KMS-11 (cell line): ENCODE results near the gene DIAPH2.

Experiments used
- H2AFZ ChIP-seq: fragments of 200-600 bp; sonication (generic); 2 replicates; pipeline ENCODE4 v1.6.1; 2016; ENCODE audit warnings: antibody characterized with exemption, mixed run types, low read depth
- H3K27ac ChIP-seq: fragments of 200-600 bp; sonication (generic); 2 replicates; pipeline ENCODE4 v1.6.1; 2016; ENCODE audit warnings: mild to moderate bottlenecking, mixed run types
- H3K27me3 ChIP-seq: fragments of 200-600 bp; sonication (generic); 2 replicates; pipeline ENCODE4 v1.6.1; 2017; ENCODE audit warnings: mild to moderate bottlenecking, low read depth, mixed run types, moderate library complexity; ENCODE audit not compliant: insufficient read depth
- H3K36me3 ChIP-seq: fragments of 200-600 bp; sonication (generic); 2 replicates; pipeline ENCODE4 v1.6.1; 2017; ENCODE audit warnings: mild to moderate bottlenecking, mixed run types; ENCODE audit not compliant: insufficient read depth
- H3K4me1 ChIP-seq: fragments of 200-600 bp; sonication (generic); 2 replicates; pipeline ENCODE4 v1.6.1; 2016; ENCODE audit warnings: mild to moderate bottlenecking, low read depth, mixed run types; ENCODE audit not compliant: poor library complexity, severe bottlenecking
- H3K4me2 ChIP-seq: fragments of 200-600 bp; sonication (generic); 2 replicates; pipeline ENCODE4 v1.7.0; 2016; ENCODE audit warnings: mild to moderate bottlenecking, mixed run types
- H3K4me3 ChIP-seq: fragments of 200-600 bp; sonication (generic); IDR thresholded peaks from 2 replicates; pipeline ENCODE4 v1.6.1; 2017; ENCODE audit warnings: low read depth, low read length, mixed read lengths; ENCODE audit not compliant: insufficient read depth
- H3K79me2 ChIP-seq: fragments of 200-600 bp; sonication (generic); 2 replicates; pipeline ENCODE4 v1.6.1; 2016; ENCODE audit warnings: low read depth, mixed run types; ENCODE audit not compliant: insufficient read depth
- H3K9ac ChIP-seq: fragments of 200-600 bp; sonication (generic); 2 replicates; pipeline ENCODE4 v1.6.1; 2016; ENCODE audit warnings: mild to moderate bottlenecking, mixed run types
- H4K20me1 ChIP-seq: fragments of 200-600 bp; sonication (generic); 2 replicates; pipeline ENCODE4 v1.6.1; 2016; ENCODE audit warnings: mild to moderate bottlenecking, mixed run types; ENCODE audit not compliant: insufficient read depth
- TF ChIP-seq, protein P1 (sequence below): fragments of 200-600 bp; sonication (generic); conservative IDR thresholded peaks from 2 replicates; pipeline ENCODE4 v1.6.1; 2017; ENCODE audit warnings: low read depth, mild to moderate bottlenecking, antibody characterized with exemption, low read length, moderate library complexity, mixed read lengths

Gene DIAPH2

GRCh38 chrX:97215186-97215585 lies 530.5 kb downstream of the DIAPH2 start:
- Histone ChIP-seq H3K79me2 (no peaks in the 10 kb centered on the region), H2AFZ (no peak overlapping the region), H3K9ac (no peak overlapping the region), H4K20me1 (no peaks in the 10 kb centered on the region), H3K4me3 (no peak overlapping the region), H3K27ac (no peak overlapping the region), H3K4me1 (no peaks in the 10 kb centered on the region), H3K4me2 (no peak overlapping the region), H3K27me3 (no peaks in the 10 kb centered on the region), H3K36me3 (no peaks in the 10 kb centered on the region)
- TF ChIP-seq, protein P1, sequence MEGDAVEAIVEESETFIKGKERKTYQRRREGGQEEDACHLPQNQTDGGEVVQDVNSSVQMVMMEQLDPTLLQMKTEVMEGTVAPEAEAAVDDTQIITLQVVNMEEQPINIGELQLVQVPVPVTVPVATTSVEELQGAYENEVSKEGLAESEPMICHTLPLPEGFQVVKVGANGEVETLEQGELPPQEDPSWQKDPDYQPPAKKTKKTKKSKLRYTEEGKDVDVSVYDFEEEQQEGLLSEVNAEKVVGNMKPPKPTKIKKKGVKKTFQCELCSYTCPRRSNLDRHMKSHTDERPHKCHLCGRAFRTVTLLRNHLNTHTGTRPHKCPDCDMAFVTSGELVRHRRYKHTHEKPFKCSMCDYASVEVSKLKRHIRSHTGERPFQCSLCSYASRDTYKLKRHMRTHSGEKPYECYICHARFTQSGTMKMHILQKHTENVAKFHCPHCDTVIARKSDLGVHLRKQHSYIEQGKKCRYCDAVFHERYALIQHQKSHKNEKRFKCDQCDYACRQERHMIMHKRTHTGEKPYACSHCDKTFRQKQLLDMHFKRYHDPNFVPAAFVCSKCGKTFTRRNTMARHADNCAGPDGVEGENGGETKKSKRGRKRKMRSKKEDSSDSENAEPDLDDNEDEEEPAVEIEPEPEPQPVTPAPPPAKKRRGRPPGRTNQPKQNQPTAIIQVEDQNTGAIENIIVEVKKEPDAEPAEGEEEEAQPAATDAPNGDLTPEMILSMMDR, result no peak

DNA sequence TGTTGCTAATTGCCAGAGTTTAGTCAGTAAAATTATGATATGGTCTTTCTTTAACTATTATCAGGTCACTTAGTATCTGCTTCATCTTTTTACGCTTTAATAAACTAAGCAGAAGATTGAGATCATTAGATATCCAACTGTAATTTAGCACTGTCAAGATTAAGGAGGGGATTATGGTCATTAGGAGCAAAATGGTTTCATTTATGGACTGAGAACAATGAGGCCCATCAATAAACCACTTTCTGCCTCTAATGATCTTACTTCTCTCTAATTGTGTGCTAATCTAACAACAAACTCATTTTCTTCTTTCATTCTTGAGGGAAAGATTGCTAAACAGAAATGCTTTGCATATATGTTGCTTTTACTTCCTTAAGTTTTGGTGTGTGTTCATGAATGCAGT lies 539.5 kb downstream of the DIAPH2 start:
- H3K9ac ChIP-seq, result no peak overlapping the region
- no peaks in the 10 kb centered on the region for H3K27me3 ChIP-seq
- no peak overlapping the region for H3K4me3 ChIP-seq
- no peak overlapping the region for H3K4me2 ChIP-seq
- no peaks in the 10 kb centered on the region for H3K79me2 ChIP-seq
- H2AFZ ChIP-seq, result no peak overlapping the region
- no peak overlapping the region for H3K27ac ChIP-seq
- H4K20me1 ChIP-seq, result no peaks in the 10 kb centered on the region
- no peaks in the 10 kb centered on the region for H3K4me1 ChIP-seq
- TF ChIP-seq, protein P1, result no peak
- H3K36me3 ChIP-seq, result no peaks in the 10 kb centered on the region

GRCh38 chrX:97229318-97229717 lies 544.7 kb downstream of the DIAPH2 start:
- Histone ChIP-seq H3K79me2 (no peaks in the 10 kb centered on the region), H3K27me3 (no peaks in the 10 kb centered on the region), H3K4me1 (no peaks in the 10 kb centered on the region), H3K4me2 (no peak overlapping the region), H3K9ac (no peak overlapping the region), H3K36me3 (no peaks in the 10 kb centered on the region), H4K20me1 (no peaks in the 10 kb centered on the region), H2AFZ (no peak overlapping the region), H3K27ac (no peak overlapping the region), H3K4me3 (no peak overlapping the region)
- TF ChIP-seq, protein P1, result no peak

GRCh38 chrX:97230948-97231347 lies 546.3 kb downstream of the DIAPH2 start:
- no peak overlapping the region for H3K4me2 ChIP-seq
- H3K9ac ChIP-seq, result no peak overlapping the region
- H3K27ac ChIP-seq, result no peak overlapping the region
- no peaks in the 10 kb centered on the region for H4K20me1 ChIP-seq
- TF ChIP-seq, protein P1, result no peak
- no peaks in the 10 kb centered on the region for H3K27me3 ChIP-seq
- no peak overlapping the region for H2AFZ ChIP-seq
- no peaks in the 10 kb centered on the region for H3K79me2 ChIP-seq
- peaks cover 7% of the 10 kb centered on the region for H3K4me1 ChIP-seq
- no peak overlapping the region for H3K4me3 ChIP-seq
- no peaks in the 10 kb centered on the region for H3K36me3 ChIP-seq
